SH-SY5Y (cell line): ENCODE measurements around the gene RUVBL1.

Source experiments
- GATA2 ChIP-seq: IDR thresholded peaks from 2 replicates; pipeline ENCODE4 v1.6.1; 2011; ENCODE audit warnings: mild to moderate bottlenecking, low read depth, low read length
- GATA3 ChIP-seq: IDR thresholded peaks from 2 replicates; pipeline ENCODE4 v1.6.1; 2011; ENCODE audit warnings: low read depth, mild to moderate bottlenecking, low read length, moderate library complexity

- TF ChIP-seq GATA2 = no peak
- no peak for TF ChIP-seq GATA3
Observed at GRCh38 chr3:128122013-128122412, 1.6 kb downstream of the RUVBL1 start.
